ENCODE measurements around the gene ATP6V1F. TPM values are rescaled to one million over a fixed set of nuclear protein-coding genes. Genes with fewer than 3 reads are reported as not detected.

Gene ATP6V1F
- total RNA-seq, 1 donor from 2014 or later: 133 TPM

DNA sequence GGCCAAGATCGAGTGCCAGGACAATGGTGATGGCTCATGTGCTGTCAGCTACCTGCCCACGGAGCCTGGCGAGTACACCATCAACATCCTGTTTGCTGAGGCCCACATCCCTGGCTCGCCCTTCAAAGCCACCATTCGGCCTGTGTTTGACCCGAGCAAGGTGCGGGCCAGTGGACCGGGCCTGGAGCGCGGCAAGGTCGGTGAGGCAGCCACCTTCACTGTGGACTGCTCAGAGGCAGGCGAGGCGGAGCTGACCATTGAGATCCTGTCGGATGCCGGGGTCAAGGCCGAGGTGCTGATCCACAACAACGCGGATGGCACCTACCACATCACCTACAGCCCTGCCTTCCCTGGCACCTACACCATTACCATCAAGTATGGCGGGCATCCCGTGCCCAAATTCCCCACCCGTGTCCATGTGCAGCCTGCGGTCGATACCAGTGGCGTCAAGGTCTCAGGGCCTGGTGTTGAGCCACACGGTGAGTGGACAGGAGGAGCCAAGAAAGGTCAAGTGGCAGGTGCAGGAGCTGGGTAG, 17.8 kb upstream of the ATP6V1F start:
- H3K4me1 Mint-ChIP-seq (ENCODE audit: low read depth, unreplicated experiment): no peaks in the 10 kb centered on the region
- DNase-seq: no peak
- H3K27ac Mint-ChIP-seq (ENCODE audit: unreplicated experiment): no peak overlapping the region
- H3K9me3 Mint-ChIP-seq (ENCODE audit: unreplicated experiment): peaks cover 1% of the 10 kb centered on the region
- TF ChIP-seq, protein P1, sequence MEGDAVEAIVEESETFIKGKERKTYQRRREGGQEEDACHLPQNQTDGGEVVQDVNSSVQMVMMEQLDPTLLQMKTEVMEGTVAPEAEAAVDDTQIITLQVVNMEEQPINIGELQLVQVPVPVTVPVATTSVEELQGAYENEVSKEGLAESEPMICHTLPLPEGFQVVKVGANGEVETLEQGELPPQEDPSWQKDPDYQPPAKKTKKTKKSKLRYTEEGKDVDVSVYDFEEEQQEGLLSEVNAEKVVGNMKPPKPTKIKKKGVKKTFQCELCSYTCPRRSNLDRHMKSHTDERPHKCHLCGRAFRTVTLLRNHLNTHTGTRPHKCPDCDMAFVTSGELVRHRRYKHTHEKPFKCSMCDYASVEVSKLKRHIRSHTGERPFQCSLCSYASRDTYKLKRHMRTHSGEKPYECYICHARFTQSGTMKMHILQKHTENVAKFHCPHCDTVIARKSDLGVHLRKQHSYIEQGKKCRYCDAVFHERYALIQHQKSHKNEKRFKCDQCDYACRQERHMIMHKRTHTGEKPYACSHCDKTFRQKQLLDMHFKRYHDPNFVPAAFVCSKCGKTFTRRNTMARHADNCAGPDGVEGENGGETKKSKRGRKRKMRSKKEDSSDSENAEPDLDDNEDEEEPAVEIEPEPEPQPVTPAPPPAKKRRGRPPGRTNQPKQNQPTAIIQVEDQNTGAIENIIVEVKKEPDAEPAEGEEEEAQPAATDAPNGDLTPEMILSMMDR (IDR thresholded peaks at IDR 0.05; ENCODE audit: partially characterized antibody, unreplicated experiment): no peak
- peaks cover 2% of the 10 kb centered on the region for H3K27me3 Mint-ChIP-seq (ENCODE audit: unreplicated experiment)
- H3K36me3 Mint-ChIP-seq (ENCODE audit: unreplicated experiment): no peaks in the 10 kb centered on the region
- H3K4me3 Mint-ChIP-seq (ENCODE audit: unreplicated experiment): no peak overlapping the region

DNA sequence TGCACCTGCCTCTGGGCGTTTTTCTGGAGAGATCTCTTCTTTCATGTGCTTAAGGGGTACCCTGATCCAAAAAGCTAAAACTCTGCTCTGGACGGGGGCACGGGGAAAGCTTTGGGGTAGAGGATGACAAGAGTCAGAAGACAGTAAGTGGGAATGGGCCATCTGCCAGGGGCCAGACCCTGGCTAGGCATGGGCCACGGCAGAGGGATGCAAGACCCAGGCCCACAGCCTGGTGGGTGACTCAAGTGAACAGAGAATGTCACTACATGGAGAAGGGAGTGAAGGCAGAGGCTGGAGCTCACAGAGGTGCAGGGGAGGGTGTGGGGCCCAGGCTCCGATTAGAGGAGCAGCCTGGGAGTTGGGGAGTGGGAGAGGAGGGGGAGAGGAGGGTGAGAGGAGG, 17.2 kb upstream of the ATP6V1F start:
- TF ChIP-seq, protein P1 (IDR thresholded peaks at IDR 0.05; ENCODE audit: partially characterized antibody, unreplicated experiment): no peak
- Mint-ChIP-seq H3K9me3 (ENCODE audit: unreplicated experiment) (peaks cover 1% of the 10 kb centered on the region), H3K27me3 (ENCODE audit: unreplicated experiment) (peaks cover 5% of the 10 kb centered on the region), H3K36me3 (ENCODE audit: unreplicated experiment) (no peaks in the 10 kb centered on the region), H3K27ac (ENCODE audit: unreplicated experiment) (no peak overlapping the region), H3K4me1 (ENCODE audit: low read depth, unreplicated experiment) (no peaks in the 10 kb centered on the region), H3K4me3 (ENCODE audit: unreplicated experiment) (no peak overlapping the region)
- no peak for DNase-seq

DNA sequence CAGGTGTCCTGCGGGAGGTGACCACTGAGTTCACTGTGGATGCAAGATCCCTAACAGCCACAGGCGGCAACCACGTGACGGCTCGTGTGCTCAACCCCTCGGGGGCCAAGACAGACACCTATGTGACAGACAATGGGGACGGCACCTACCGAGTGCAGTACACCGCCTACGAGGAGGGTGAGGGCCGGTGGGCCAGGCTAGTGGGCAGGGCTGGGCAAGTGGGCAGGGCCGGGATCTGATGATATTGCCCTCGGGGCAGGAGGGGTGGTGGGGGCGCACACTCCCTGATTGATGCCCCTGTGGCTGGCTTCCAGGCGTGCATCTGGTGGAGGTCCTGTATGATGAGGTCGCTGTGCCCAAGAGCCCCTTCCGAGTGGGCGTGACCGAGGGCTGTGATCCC, 16.7 kb upstream of the ATP6V1F start:
- H3K36me3 Mint-ChIP-seq (ENCODE audit: unreplicated experiment): no peaks in the 10 kb centered on the region

DNA sequence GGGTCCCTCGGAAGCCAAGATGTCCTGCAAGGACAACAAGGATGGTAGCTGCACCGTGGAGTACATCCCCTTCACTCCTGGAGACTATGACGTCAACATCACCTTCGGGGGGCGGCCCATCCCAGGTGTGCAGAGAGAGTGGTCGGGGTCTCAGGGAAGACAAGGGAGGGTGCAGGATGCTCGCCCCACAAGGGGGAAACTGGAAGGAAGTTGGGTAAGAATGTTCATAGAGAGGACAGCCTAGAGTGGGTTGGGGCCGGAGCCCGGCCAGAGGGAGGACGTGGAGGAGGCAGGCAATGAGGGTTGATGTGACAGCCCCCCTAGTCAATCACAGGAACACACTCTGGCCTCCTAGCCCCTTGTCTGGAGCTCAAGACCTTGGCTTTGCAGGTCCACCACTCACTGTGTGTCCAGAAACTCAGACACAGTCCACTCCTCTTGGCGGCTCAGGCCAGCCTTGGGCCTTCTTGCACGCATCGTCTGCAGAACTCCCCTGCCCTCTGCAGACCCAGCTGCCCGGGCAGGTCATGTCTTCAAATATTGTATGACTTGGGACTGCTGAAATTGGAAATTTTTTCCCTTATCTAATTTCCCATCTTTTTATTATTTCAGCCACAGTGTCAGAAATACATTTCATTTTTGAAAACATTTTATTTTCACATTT, 15.7 kb upstream of the ATP6V1F start:
- no peaks in the 10 kb centered on the region for H3K4me1 Mint-ChIP-seq (ENCODE audit: low read depth, unreplicated experiment)
- H3K27ac Mint-ChIP-seq (ENCODE audit: unreplicated experiment): no peak overlapping the region
- DNase-seq: no peak
- TF ChIP-seq, protein P1 (IDR thresholded peaks at IDR 0.05; ENCODE audit: partially characterized antibody, unreplicated experiment): no peak
- H3K9me3 Mint-ChIP-seq (ENCODE audit: unreplicated experiment): peaks cover 1% of the 10 kb centered on the region
- H3K27me3 Mint-ChIP-seq (ENCODE audit: unreplicated experiment): peaks cover 5% of the 10 kb centered on the region
- no peaks in the 10 kb centered on the region for H3K36me3 Mint-ChIP-seq (ENCODE audit: unreplicated experiment)
- no peak overlapping the region for H3K4me3 Mint-ChIP-seq (ENCODE audit: unreplicated experiment)

More for the DNA sequence above, 16.7 kb upstream of the ATP6V1F start:
- Mint-ChIP-seq H3K4me1 (ENCODE audit: low read depth, unreplicated experiment) (no peaks in the 10 kb centered on the region), H3K27me3 (ENCODE audit: unreplicated experiment) (peaks cover 5% of the 10 kb centered on the region), H3K9me3 (ENCODE audit: unreplicated experiment) (peaks cover 1% of the 10 kb centered on the region), H3K27ac (ENCODE audit: unreplicated experiment) (no peak overlapping the region), H3K4me3 (ENCODE audit: unreplicated experiment) (no peak overlapping the region)
- no peak for DNase-seq
- TF ChIP-seq, protein P1 (IDR thresholded peaks at IDR 0.05; ENCODE audit: partially characterized antibody, unreplicated experiment): no peak

DNA sequence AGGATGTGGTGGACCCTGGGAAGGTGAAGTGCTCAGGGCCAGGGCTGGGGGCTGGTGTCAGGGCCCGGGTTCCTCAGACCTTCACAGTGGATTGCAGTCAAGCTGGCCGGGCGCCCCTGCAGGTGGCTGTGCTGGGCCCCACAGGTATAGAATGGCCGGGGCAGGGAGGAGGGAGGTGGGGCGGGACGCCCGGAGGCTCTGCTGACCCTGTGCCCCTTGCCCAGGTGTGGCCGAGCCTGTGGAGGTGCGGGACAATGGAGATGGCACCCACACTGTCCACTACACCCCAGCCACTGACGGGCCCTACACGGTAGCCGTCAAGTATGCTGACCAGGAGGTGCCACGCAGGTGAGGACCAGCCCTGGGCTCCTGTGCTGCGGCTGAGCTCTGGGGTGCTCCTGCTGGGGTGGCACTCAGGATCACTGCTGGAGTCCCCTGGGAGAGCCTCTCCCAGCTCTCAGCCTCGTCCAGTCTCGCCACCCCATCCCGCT, 14.9 kb upstream of the ATP6V1F start:
- Mint-ChIP-seq H3K9me3 (ENCODE audit: unreplicated experiment) (no peaks in the 10 kb centered on the region), H3K36me3 (ENCODE audit: unreplicated experiment) (no peaks in the 10 kb centered on the region), H3K4me1 (ENCODE audit: low read depth, unreplicated experiment) (no peaks in the 10 kb centered on the region), H3K27ac (ENCODE audit: unreplicated experiment) (no peak overlapping the region), H3K4me3 (ENCODE audit: unreplicated experiment) (no peak overlapping the region), H3K27me3 (ENCODE audit: unreplicated experiment) (peaks cover 5% of the 10 kb centered on the region)
- DNase-seq: no peak
- TF ChIP-seq, protein P1 (IDR thresholded peaks at IDR 0.05; ENCODE audit: partially characterized antibody, unreplicated experiment): no peak
